Measurements from ENCODE around the gene NALCN. TPM values are rescaled to one million over a fixed set of nuclear protein-coding genes. Genes with fewer than 3 reads are reported as not detected.

Gene NALCN
- total RNA-seq, 1 donor from 2014 or later, result 5.3 TPM

DNA sequence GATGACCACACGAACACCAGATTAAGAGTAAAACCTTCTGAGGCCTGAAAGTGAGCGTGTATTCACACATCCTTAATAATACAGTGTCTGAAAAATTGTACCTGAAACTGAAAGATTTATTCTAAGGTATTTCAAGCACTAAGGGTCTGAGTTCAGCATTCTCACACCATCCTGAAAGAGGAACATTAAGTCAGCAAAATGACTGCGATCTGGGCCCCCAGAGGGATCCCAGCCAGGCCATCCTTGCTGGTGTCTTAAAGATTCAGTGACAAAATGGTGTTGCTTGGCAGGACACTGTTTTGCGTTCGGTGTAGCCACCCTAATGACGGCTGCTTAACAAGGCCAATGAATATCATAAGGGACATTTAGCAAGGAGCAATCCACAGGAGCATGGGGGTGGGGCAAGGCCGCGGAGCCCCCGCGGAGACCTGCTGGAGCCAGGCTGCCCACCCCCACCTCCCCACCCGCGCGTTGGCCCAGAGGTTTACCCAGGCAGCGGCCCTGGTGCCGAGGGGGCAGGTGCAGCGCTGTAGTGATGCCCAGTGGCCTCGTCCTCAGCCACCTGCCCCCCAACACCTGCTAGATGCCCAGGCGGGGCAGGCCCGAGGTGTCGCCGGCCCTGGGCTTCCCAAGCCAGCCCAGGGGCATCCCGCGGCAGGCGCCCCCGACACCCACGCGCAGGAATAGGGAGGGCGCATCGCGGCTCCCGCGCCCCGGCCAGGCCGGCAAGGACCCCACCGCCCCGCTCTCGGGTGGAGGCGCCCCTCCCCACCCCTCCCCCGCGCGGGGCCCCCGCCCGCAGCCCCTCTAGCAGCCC, 742 bp downstream of the NALCN start:
- no peak for DNase-seq (ENCODE audit: low read depth, low spot score)

DNA sequence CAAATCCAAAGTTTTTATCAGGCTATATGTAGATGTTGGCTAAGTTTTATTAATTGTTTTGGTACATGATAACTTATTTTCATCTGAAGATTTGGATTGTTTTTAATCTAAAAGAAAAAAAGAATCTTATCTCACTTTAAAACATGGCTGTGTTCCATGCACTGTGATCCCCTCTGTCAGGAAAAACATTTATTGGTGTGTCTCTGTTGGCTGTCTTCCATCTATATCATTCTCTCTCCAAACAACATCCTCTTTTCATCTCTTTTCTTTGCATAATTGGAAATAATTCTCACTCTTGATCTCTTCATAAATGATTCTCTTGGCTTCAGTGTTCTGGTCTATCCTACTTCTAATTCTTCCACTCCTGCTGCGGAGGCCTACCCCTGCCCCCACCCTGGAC, 4.2 kb downstream of the NALCN start:
- DNase-seq (ENCODE audit: low read depth, low spot score), result no peak

DNA sequence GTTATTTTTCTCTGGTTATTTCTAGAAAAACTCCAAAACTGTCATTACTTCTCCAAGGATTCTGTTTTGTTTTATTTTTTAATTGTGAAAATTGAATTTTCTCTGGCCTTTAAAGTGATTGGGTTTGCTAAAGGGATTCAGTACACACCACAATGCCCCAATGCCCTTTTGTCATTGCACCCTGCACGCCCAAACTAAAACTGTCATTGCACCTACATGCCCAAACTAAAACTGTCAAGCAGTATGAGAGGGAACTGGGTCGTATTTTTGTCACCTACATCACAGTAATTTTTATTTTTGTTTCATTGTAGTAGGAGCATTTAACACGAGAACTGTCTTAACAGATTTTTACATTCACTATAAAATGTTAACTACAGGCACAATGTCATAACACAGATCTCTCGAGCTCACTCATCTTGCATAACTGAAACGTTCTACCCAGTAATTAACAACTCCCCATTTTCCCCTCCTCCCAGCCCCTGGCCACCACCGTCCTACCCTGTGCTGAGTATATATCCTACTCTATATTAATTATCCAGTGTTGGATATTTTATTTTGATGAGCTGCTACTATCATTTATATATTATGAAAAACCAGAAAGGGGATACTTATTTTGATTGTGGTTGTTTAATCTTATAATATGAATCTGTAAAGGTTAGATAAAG, 7.2 kb downstream of the NALCN start:
- DNase-seq (ENCODE audit: low read depth, low spot score), result no peak

DNA sequence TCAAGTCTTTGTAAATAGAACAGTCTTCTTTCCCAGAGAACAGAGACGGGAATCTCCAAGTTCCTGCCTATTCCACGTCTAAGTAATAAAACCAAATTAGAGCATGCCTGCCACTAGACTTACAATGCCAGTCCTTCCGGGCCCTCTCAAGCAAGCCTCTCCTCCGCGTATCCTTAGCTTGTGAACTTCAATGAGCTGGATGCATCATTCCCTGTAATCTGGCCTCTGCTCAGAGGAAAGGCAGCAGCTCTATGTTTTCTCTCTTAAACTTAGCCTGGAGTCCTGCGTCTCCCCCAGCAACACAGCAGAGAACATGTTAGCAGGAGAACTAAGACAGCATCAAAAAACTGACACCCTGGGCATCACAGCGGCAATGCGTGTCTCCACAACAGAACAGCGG, 8.2 kb downstream of the NALCN start:
- DNase-seq (ENCODE audit: low read depth, low spot score), result no peak

DNA sequence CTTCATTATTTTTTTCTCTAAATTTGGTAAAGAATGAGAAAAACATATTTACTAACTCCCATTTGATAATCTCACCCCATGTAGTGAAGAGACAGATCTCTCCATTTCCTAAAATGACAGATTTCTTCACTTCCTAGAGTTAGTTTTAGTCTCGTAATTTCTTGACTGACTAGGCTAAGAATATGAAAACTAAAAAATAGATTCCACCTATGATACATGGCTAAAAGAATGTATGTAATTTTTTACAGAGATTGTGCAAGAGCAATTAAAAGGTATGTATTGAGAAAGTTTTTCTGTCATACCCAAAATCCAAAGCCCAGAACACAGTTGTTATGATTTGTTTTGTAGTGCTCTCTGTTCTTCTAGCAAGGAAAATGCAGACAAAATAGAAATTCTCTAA, 9.5 kb downstream of the NALCN start:
- DNase-seq (ENCODE audit: low read depth, low spot score), result no peak

DNA sequence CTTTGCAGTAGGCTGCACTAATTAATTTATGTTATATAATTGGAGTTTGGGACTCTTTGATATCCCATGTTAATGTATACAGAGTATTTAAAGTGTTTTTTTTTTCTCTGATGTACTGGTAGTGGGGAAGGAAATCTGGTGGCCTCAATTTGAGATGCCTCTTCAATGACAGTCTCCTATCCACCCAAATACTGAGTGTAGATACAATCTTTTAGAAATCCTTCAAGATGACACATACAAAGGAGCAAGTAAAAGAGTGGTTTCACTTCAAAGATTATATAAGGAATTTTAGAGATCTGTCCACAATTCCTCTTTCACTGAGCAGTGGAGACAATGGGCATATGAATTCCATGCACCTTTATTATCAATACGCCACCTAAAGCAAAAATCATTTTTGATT, 15.1 kb downstream of the NALCN start:
- no peak for DNase-seq (ENCODE audit: low read depth, low spot score)

DNA sequence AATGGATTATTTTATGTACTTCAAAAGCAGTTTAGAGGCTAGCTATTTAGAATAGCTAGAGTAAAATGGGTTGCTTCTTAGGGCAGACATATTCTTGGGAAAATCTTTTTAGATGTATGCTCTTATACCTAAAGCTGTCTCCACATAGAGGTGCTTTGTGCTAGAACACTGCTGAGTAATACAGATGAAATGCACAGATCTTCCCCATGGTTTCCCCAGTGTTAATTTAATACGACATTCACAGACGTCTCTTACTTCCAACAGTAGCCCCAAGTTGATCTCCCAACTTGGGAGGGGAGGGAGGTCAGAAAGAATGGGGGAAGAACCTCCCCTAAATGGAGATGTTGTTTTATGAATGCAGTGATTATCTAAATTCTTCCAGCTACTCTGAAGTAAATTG, 16.9 kb downstream of the NALCN start:
- DNase-seq (ENCODE audit: low read depth, low spot score), result no peak

DNA sequence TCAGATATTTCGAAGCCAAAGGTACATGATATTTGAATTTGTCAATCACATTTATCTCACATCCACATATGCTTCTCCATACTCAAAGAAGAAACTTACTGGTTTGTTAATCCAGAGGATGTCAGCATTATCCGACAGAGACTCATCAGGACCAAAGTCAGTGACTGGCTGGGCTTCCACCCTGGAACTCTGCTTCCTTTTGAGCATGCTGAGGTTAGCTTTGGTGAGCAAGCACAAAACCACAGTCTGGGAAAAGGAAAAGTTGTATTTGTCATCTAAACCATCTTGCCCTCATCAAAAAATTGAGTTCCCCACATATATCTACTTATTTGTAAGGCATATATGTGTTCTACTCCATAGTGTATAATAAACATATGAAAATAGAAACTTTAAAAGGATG, 17.4 kb downstream of the NALCN start:
- no peak for DNase-seq (ENCODE audit: low read depth, low spot score)

DNA sequence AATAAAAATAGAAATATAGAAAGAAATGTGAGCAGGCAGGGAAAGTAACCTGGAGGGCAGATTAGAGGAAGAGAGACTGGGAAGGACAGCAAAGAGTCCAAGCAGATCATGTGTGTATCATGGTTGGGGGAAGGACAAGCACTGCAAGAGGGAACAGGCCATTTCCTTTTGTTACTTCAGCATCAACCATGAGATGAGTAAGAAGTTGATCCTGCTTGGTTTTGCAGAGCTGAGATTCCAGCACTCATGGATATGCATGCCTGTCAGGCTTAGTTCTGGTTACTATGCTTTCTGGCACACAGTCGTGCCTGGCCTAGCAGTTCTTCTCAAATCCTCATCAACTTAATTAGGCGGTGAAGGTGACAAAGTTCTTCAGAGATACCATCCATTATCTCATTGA, 18.1 kb downstream of the NALCN start:
- no peak for DNase-seq (ENCODE audit: low read depth, low spot score)

DNA sequence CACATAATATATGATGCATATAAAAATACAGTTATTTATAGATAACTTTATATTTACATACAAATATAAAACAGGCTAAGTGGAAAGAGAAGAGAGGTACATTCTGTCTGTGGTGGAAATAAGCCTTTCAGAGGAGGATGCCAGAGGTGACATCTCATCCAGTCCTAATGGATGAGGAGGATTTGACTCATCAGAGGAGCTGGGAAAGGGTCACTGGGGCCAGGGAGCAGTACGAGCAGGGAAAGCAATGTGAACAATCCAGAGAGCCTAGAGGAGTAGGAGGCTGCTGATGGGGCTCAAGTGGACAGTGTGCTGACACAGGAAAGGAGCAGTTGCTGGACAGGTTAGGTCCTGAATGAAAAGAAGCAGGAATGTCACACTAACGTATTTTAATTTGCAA, 18.6 kb downstream of the NALCN start:
- DNase-seq (ENCODE audit: low read depth, low spot score), result peak; percentile 27

DNA sequence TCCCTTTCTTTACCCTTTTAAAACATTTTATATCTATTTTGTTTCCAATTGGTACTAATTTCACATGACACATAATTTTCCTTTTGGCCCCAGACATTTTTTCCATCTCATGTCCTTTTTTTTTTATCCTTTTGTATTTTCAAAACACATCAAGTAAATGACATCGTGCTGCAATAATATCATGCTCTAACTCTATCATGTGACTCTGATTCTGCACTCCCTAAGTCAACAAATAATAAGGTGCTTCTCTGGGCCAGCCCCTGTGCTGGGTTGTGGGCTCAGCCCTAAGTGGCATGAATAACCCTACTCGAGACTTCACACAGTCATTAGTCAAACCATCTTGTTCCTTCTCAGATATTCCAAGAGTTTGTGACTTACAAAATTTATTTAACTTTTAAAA, 21.7 kb downstream of the NALCN start:
- DNase-seq (ENCODE audit: low read depth, low spot score), result no peak

DNA sequence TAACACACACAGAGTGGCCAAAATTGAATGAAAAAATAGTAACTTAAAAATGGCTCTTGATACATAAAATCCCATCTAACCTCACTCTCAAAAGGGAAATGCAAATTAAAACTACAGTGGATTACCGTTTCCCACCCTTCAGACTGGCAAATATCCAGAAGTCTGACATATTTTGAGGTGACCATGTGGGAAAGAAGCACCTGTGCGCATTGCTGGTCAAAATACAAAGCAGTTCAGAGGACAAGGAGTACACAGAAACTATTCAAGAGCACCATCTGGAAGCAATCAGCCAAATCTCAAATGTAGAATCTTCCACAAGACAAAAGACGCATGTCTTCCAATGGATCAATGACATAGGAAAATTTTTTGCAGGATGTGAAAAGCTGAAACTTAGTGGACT, 23.2 kb downstream of the NALCN start:
- DNase-seq (ENCODE audit: low read depth, low spot score), result no peak

DNA sequence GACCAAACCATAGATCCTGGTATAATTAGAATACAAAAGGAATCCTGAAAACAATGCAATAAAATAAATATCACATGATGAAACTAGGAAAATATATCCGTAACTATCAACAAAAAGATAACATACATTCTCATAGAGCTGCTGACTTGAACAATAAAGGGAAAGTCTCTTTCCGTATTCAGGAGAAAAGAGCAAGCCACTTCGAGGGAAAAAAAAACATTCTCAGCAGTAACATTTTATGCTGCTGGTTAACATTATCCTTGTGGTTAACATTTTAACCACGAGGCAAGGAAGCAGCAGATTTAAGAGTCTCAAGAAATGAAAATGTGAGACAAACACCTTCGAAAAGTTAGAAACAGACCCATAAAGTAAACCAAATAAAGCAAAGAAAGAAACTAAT, 25.8 kb downstream of the NALCN start:
- peak; percentile 36 for DNase-seq (ENCODE audit: low read depth, low spot score)

DNA sequence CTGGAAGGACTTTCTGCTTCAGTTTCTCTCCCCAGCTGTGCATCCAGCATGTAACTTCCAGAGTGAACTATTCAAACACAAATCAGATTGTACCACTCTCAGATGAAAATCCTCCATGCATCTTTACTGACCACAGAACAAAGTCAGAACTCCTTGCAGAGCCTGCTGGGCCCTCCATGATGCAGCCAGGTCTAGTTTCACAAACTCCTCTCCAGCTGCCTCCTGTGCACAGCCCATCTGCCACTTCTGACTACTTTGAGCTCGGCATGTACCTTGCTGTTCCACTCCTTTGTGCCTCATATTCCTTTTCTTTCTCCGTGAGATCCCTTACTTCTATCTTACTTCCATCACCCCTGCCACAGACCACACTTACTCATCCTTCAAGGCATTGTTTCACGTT, 31.4 kb downstream of the NALCN start:
- no peak for DNase-seq (ENCODE audit: low read depth, low spot score)

DNA sequence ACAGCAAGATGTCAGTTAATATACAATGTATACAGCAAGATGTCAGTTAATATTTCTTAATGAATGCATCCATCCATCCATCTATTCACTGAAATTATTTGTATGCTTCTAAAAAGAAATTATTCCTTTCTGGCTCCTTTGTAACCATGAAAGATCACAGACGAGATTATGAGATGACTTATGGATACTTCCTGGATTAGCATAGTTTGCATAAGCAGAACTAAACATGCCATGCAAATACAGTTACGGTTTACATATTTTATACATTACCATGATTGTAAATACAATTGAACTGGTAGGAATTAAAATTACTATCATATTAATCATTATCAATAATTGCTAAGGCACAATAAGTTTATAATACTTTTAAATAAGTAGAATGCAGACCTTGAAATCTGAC, 32.7 kb downstream of the NALCN start:
- DNase-seq (ENCODE audit: low read depth, low spot score), result no peak

DNA sequence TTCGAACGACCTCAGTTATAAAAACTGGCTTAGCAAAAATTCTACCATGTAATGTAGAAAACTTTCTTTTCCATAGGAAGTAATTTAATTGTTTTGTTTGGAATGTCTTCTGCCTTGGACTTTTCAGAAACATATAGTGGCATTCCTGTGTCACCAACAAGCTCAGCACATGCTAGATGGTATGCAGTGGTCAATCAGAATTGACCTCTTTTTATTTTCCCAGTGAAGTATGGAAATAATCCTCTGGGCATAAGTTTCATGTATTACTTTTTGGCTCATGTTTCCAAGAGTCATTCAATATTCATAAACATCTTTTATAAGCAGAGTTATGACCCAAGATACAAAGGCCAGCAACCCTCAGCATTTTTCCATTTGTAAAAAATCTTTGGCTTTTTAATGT, 33.6 kb downstream of the NALCN start:
- no peak for DNase-seq (ENCODE audit: low read depth, low spot score)

DNA sequence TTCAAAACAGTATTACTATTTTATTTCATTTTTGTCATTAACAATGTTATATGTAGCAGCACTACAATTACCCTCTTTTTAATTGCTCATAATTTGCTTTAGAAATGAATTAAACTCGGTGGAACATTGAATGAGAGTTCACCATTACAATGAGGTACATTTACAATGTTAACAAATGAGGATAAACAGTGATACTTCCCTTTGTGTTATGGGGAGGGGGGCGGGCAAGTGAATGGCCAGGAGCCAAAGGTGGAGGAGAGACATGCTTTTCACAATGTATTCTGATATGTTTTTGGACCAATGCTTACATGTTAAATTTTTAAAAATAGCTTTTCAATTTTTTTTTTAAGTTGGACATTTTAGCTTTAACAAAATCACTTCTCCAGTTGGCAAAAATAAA, 34.2 kb downstream of the NALCN start:
- no peak for DNase-seq (ENCODE audit: low read depth, low spot score)

DNA sequence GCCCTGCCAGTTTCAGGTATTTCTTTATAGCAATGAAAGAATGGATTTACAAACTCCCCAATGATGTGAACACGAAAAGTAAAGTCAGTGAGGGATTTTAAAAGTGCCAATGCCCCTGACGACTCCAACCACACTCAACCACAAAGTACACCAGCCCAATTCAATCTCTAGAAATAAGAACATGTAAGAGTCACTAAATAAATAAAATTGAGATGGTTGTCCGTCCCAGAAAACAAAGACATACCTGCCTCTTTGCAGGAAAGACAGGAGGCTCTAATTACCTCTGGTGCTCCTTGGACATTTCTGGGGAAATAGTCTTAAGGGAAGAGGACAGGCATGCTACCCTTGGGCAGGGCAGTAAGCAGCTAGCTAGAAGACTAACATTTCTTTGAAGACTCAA, 55.8 kb downstream of the NALCN start:
- no peak for DNase-seq (ENCODE audit: low read depth, low spot score)

DNA sequence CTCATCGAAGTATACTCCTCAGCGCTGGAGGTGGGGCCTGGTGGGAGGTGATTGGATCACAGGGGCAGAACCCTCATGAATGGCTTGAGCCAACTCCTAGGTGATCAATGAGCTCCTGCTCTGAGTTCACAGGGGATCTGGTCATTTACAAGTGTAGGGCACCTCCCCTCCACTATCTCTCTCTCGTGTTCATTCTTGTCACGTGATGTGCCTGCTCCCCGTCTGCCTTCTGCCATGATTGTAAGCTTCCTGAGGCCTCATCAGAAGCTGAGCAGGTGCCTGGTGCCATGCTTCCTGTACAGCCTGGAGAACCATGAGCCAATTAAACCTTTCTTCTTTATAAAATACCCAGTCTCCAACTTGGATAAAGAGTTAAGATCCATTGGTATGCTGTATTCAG, 61.4 kb downstream of the NALCN start:
- DNase-seq (ENCODE audit: low read depth, low spot score), result no peak

DNA sequence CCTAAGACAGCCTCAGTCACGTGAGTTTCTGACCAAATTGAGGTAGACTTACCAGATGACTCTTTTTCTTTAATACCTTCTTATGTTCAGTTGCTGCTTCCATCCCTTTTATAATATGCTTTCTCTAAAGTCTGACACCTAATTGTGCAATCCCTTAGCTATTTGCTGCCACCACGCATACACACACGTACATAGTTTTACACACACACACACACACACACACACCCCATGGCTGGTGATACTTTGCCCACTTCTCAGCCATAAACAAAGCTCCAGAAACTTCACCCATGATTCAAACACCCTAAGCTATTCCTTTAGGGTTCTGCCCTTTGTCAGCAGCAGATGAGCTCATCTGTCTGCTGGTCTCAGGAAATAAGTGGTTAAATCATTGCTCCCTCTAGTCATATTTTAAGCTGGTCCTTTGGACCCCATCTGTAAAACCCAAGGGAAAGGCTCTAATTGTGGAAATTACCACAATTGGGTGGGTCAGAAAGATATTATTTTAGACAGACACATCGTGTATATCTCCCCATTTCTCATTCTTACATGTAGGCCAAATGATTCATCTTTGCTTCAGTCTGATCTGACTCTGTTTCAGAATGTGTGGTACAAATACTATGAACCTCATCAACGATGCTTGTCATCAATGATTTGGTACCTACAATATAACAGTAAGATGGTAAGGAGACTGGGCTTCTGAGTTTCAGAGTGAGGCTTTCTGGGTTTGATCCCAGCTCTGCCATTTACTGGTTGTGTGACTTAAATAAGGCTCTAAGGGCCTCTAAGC, 69.2 kb downstream of the NALCN start:
- no peak for DNase-seq (ENCODE audit: low read depth, low spot score)

DNA sequence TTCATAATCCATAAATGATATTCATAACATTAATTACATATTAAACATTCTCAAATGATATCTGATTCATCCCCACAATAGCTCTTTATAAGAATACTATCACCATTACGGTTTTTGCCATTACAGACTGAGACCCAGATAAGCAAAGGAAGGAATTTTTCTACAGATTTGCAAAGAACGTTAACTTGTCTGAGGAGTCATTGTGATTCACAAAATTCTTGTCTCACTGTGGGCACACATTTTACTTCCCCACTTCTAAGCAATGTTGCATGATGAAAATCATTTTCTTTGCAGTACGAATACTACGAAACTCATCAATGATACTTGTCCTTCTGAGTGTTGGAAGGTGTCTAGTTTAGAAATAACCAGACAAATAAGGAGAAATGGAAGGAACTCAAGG, 70.1 kb downstream of the NALCN start:
- DNase-seq (ENCODE audit: low read depth, low spot score), result no peak

DNA sequence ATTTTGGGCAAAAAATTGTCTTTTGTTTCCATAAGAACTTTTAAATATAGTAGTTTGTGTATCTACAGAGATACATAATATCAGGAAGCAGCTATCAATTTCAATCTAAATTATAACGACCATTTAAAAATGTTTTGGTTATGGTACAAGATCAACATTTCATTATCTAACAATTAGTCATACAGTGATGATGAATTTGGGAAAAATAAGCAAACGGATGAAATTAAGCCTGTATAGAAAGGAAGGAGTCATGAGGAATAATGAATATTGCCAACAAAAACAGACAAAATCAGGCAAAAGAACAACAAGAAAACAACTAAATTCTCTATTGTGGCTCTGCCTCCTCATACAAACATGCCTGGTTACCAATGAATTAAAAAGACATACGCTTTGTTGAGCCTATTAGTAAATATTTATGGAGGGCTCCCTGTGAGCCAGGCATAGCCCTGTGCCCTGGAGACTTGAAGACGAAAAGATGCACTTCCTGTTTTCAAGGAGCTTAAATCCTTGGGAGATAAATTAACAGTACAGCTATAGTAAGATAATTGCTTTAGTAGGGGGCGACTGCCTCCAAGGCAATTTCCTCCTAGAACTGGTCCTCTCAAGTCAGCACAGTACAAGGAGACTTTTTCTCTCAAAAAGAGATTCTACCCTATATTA, 73.0 kb downstream of the NALCN start:
- no peak for DNase-seq (ENCODE audit: low read depth, low spot score)

Measured in pulmonary artery endothelial cell (primary cell).